Measurements from ENCODE around the gene MCU. TPM values are rescaled to one million over a fixed set of nuclear protein-coding genes. Genes with fewer than 3 reads are reported as not detected.
A peak's percentile ranks its signal among the peaks of the same experiment; 100 is the strongest.

The MCU gene
- total RNA-seq, 1 donor from 2014 or later = 31.4 TPM

DNA sequence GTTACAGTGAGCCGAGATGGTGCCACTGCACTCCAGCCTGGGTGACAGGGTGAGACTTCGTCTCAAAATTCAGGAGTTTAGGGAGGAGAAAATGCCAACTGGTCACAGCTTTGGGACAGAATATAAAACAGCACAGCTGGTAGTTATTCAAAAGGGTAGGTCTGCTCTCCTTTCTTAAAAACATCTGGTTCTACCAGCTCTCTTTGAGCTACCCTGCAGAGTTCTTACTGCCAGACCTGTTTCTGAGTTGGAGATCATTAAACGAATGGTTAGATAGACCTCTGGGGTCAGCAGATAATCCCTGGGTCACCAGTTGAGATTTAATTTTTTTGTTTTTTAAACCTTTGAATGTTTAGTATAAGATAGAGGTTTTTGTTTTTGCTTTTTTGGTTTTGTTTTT, 52.6 kb downstream of the MCU start:
- Mint-ChIP-seq H3K4me1 (ENCODE audit: unreplicated experiment) (peaks cover 34% of the 10 kb centered on the region), H3K4me3 (ENCODE audit: unreplicated experiment) (no peak overlapping the region), H3K27ac (ENCODE audit: unreplicated experiment) (peak overlapping the region; percentile 16), H3K27me3 (ENCODE audit: unreplicated experiment) (no peaks in the 10 kb centered on the region), H3K9me3 (ENCODE audit: unreplicated experiment) (no peaks in the 10 kb centered on the region), H3K36me3 (ENCODE audit: unreplicated experiment) (peaks cover 4% of the 10 kb centered on the region)
- no peak for TF ChIP-seq CTCF (IDR thresholded peaks at IDR 0.05)
- DNase-seq (ENCODE audit: extremely low spot score, unreplicated experiment) = no peak

DNA sequence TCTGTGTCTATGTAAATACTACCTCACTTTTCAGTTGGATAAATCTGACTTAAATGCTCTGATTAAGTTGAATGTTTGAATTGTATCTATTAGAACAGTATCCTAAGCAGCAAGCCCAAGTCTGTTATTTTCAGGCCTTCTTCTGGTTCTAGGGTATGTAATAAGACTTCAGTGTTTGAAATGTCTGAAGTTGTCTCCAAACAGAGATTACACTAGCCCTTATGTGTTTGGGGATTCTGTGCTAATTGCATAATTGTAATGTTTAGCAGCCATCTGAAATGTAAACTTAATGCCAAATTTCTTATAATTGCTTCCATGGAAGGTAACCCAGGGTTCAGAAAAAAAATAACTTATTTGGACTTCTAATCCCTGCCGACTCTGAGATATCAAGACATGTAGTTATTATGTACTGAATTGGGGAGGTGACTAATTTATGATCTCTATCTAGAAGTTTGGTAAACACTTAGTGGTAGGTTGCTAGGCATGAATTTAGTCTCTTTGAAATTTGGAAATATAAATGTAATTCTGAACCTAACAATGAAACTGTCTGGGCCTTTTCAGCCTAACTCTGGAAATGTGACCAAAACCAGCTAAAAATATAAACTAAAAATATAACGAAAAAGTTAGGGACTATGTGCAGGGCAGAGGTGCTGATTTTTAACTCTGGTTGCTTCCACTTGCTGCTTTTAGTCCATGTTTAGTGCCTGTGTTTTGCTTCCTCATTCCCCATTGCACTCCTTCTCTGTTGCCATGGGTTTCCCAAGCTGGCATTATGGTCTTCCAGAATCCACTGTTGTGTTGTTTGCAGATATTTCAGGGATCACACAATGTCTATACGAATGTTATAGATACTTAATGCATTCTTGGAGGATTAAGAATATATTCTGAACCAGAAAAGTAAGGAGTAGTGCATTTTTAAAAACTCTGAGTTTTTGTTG, 54.8 kb downstream of the MCU start:
- Mint-ChIP-seq H3K4me3 (ENCODE audit: unreplicated experiment) (no peak overlapping the region), H3K9me3 (ENCODE audit: unreplicated experiment) (no peaks in the 10 kb centered on the region), H3K27ac (ENCODE audit: unreplicated experiment) (peak overlapping the region; percentile 45), H3K27me3 (ENCODE audit: unreplicated experiment) (no peaks in the 10 kb centered on the region), H3K4me1 (ENCODE audit: unreplicated experiment) (peaks cover 24% of the 10 kb centered on the region), H3K36me3 (ENCODE audit: unreplicated experiment) (peaks cover 6% of the 10 kb centered on the region)
- TF ChIP-seq CTCF (IDR thresholded peaks at IDR 0.05) = no peak
- DNase-seq (ENCODE audit: extremely low spot score, unreplicated experiment) = no peak

- DNase-seq (ENCODE audit: extremely low spot score, unreplicated experiment) = no peak
- H3K27ac Mint-ChIP-seq (ENCODE audit: unreplicated experiment) = peak overlapping the region; percentile 45
These were observed 55.6 kb downstream of the MCU start for GRCh38 chr10:72747521-72747920.

DNA sequence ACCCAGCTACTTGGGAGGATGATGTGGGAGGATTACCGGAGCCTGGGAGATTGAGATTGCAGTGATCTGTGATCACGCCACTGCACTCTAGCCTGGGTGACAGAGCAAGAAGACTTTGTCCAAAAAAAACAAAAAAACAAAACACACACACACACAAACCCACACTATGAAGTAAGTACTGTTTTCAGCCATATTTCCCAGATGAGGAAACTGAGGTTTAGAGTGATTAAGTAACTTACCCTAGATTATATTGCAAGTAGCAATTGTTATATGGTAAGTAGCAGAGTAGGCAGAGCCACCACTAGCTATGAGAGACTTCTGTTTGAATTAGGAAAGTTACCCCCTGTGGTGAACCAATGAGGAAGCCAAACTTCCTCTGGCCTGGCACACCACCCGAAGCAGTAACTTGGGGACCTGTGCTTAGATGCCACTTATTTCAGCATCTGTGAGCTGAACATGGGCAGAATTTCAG, 61.9 kb downstream of the MCU start:
- no peak for DNase-seq (ENCODE audit: extremely low spot score, unreplicated experiment)
- no peak for TF ChIP-seq CTCF (IDR thresholded peaks at IDR 0.05)
- peak overlapping the region; percentile 4 for H3K27ac Mint-ChIP-seq (ENCODE audit: unreplicated experiment)
- no peaks in the 10 kb centered on the region for H3K9me3 Mint-ChIP-seq (ENCODE audit: unreplicated experiment)
- H3K36me3 Mint-ChIP-seq (ENCODE audit: unreplicated experiment) = peaks cover 2% of the 10 kb centered on the region
- H3K27me3 Mint-ChIP-seq (ENCODE audit: unreplicated experiment) = no peaks in the 10 kb centered on the region
- H3K4me3 Mint-ChIP-seq (ENCODE audit: unreplicated experiment) = no peak overlapping the region
- H3K4me1 Mint-ChIP-seq (ENCODE audit: unreplicated experiment) = peaks cover 44% of the 10 kb centered on the region

More at GRCh38 chr10:72747521-72747920, 55.6 kb downstream of the MCU start:
- peaks cover 26% of the 10 kb centered on the region for H3K4me1 Mint-ChIP-seq (ENCODE audit: unreplicated experiment)
- TF ChIP-seq CTCF (IDR thresholded peaks at IDR 0.05) = no peak
- H3K4me3 Mint-ChIP-seq (ENCODE audit: unreplicated experiment) = no peak overlapping the region
- peaks cover 6% of the 10 kb centered on the region for H3K36me3 Mint-ChIP-seq (ENCODE audit: unreplicated experiment)
- no peaks in the 10 kb centered on the region for H3K9me3 Mint-ChIP-seq (ENCODE audit: unreplicated experiment)
- H3K27me3 Mint-ChIP-seq (ENCODE audit: unreplicated experiment) = no peaks in the 10 kb centered on the region

DNA sequence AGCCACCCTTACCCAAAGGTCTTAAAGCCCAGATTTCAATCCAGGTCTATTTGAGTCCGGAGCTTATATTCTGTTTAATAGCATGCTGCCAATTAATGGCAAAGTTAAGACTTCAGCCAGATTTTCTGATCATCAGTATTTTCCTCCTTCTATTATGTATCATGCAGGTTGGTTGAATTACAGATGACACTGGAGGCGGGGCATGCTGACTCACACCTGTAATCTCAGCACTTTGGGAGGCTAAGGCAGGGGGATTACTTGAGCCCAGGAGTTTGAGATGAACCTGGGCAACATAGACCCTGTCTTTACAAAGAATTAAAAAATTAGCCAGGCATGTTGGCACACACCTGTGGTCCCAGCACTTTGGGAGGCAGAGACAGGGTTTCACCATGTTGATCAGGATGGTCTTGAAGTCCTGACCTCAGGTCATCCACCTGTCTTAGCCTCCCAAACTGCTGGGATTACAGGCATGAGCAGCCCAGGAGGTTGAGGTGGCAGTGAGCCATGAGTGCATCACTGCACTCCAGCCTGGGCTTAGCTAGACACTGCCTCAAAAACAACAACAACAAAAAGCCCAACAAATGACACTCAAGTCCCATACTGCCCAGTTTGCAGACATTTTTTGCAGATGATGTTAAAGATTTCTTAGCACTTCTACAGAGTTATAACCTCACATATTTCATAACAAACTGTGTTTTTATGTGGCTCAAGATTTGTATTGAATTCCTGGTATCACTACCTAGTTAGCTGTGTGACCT, 62.5 kb downstream of the MCU start:
- Mint-ChIP-seq H3K27ac (ENCODE audit: unreplicated experiment) (peak overlapping the region; percentile 4), H3K27me3 (ENCODE audit: unreplicated experiment) (no peaks in the 10 kb centered on the region), H3K36me3 (ENCODE audit: unreplicated experiment) (peaks cover 2% of the 10 kb centered on the region), H3K4me3 (ENCODE audit: unreplicated experiment) (no peak overlapping the region), H3K4me1 (ENCODE audit: unreplicated experiment) (peaks cover 46% of the 10 kb centered on the region), H3K9me3 (ENCODE audit: unreplicated experiment) (no peaks in the 10 kb centered on the region)
- no peak for DNase-seq (ENCODE audit: extremely low spot score, unreplicated experiment)
- TF ChIP-seq CTCF (IDR thresholded peaks at IDR 0.05) = no peak
